MM.1S (cell line): ENCODE measurements around the gene KCNK17.

ENCODE experiments used
- DNase-seq: peaks from one replicate; pipeline ENCODE4 v3.0.0-alpha.2; 2015
- H2AFZ ChIP-seq: fragments of 300-600 bp; sonication (generic); 2 replicates; pipeline ENCODE4 v1.6.0; 2016; ENCODE audit warnings: antibody characterized with exemption, low read length
- H3F3A ChIP-seq: fragments of 300-600 bp; sonication (generic); 2 replicates; pipeline ENCODE4 v1.6.1; 2016; ENCODE audit warnings: mild to moderate bottlenecking, antibody characterized with exemption, low read length, moderate library complexity, mixed read lengths; ENCODE audit not compliant: insufficient read depth
- H3K27ac ChIP-seq: fragments of 300-600 bp; sonication (generic); 2 replicates; pipeline ENCODE4 v1.5.1; 2016; ENCODE audit warnings: mild to moderate bottlenecking, low read length
- H3K27me3 ChIP-seq: fragments of 300-600 bp; sonication (generic); replicated peaks from 2 replicates; pipeline ENCODE4 v1.6.0; 2016; ENCODE audit warnings: low read length; ENCODE audit not compliant: insufficient read depth
- H3K36me3 ChIP-seq: fragments of 300-600 bp; sonication (generic); replicated peaks from 2 replicates; pipeline ENCODE4 v1.6.1; 2016; ENCODE audit warnings: mild to moderate bottlenecking, low read length, mixed read lengths; ENCODE audit not compliant: insufficient read depth
- H3K4me1 ChIP-seq: fragments of 300-600 bp; sonication (generic); 2 replicates; pipeline ENCODE4 v1.6.1; 2016; ENCODE audit warnings: low read length, mixed read lengths
- H3K4me2 ChIP-seq: fragments of 300-600 bp; sonication (generic); 2 replicates; pipeline ENCODE4 v1.6.0; 2016; ENCODE audit warnings: low read depth, low read length
- H3K4me3 ChIP-seq: fragments of 300-600 bp; sonication (generic); 2 replicates; pipeline ENCODE4 v1.5.1; 2016; ENCODE audit warnings: low read length, mixed read lengths
- H3K79me2 ChIP-seq: fragments of 300-600 bp; sonication (generic); 2 replicates; pipeline ENCODE4 v1.6.1; 2016; ENCODE audit warnings: mixed run types, low read length, mixed read lengths
- H3K9ac ChIP-seq: fragments of 300-600 bp; sonication (generic); 2 replicates; pipeline ENCODE4 v1.6.1; 2016; ENCODE audit warnings: low read length, mixed read lengths
- H3K9me2 ChIP-seq: fragments of 300-600 bp; sonication (generic); replicated peaks from 2 replicates; pipeline ENCODE4 v1.6.1; 2016; ENCODE audit warnings: mild to moderate bottlenecking, low read length, mixed read lengths; ENCODE audit not compliant: insufficient read depth
- H3K9me3 ChIP-seq: fragments of 300-600 bp; sonication (generic); replicated peaks from 2 replicates; pipeline ENCODE4 v1.6.1; 2016; ENCODE audit warnings: mild to moderate bottlenecking, low read length, mixed read lengths; ENCODE audit not compliant: insufficient read depth
- H4K20me1 ChIP-seq: fragments of 300-600 bp; sonication (generic); 2 replicates; pipeline ENCODE4 v1.6.1; 2016; ENCODE audit warnings: mild to moderate bottlenecking, low read length, moderate library complexity, mixed read lengths; ENCODE audit not compliant: insufficient read depth
- EZH2 ChIP-seq: fragments of 300-600 bp; sonication (generic); optimal IDR thresholded peaks from 2 replicates; pipeline ENCODE3; 2017; ENCODE audit warnings: low read depth, mild to moderate bottlenecking, antibody characterized with exemption, low read length, mixed read lengths
- EZH2phosphoT487 ChIP-seq: fragments of 300-600 bp; sonication (generic); IDR thresholded peaks from 2 replicates; pipeline ENCODE4 v1.6.1; 2018; ENCODE audit warnings: antibody characterized with exemption, low read length
- TF ChIP-seq, protein P1 (sequence below): fragments of 300-600 bp; sonication (generic); IDR thresholded peaks from 2 replicates; pipeline ENCODE4 v1.5.1; 2016; ENCODE audit warnings: antibody characterized with exemption, low read length, mixed read lengths

Gene KCNK17

DNA sequence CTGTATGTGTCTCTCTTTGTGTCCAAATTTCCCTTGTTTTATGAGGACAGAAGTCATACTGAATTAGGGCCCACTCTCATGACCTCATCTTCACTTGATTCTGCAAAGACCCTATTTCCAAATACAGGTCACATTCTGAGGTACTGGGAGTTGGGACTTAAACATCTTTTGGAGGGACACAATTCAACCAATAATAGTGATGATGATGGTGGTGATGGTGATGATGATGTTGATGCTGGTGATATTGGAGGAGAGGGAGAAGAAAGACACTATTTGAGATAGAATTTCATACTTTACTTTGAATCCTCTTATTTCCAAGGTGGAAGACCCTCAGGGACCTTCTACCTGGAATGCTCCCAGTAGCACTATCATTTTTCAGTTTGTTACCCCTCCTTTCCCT, 63.7 kb downstream of the KCNK17 start:
- no peaks in the 10 kb centered on the region for H3K27me3 ChIP-seq
- H2AFZ ChIP-seq, result no peak overlapping the region
- H3F3A ChIP-seq, result no peaks in the 10 kb centered on the region
- no peaks in the 10 kb centered on the region for H3K79me2 ChIP-seq
- TF ChIP-seq EZH2 (no peak), EZH2phosphoT487 (no peak)
- TF ChIP-seq, protein P1, sequence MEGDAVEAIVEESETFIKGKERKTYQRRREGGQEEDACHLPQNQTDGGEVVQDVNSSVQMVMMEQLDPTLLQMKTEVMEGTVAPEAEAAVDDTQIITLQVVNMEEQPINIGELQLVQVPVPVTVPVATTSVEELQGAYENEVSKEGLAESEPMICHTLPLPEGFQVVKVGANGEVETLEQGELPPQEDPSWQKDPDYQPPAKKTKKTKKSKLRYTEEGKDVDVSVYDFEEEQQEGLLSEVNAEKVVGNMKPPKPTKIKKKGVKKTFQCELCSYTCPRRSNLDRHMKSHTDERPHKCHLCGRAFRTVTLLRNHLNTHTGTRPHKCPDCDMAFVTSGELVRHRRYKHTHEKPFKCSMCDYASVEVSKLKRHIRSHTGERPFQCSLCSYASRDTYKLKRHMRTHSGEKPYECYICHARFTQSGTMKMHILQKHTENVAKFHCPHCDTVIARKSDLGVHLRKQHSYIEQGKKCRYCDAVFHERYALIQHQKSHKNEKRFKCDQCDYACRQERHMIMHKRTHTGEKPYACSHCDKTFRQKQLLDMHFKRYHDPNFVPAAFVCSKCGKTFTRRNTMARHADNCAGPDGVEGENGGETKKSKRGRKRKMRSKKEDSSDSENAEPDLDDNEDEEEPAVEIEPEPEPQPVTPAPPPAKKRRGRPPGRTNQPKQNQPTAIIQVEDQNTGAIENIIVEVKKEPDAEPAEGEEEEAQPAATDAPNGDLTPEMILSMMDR, result no peak
- no peaks in the 10 kb centered on the region for H3K9me3 ChIP-seq
- no peak overlapping the region for H3K9ac ChIP-seq
- no peaks in the 10 kb centered on the region for H3K9me2 ChIP-seq
- H3K4me3 ChIP-seq, result no peak overlapping the region
- no peak overlapping the region for H3K27ac ChIP-seq
- no peaks in the 10 kb centered on the region for H4K20me1 ChIP-seq
- no peak overlapping the region for H3K4me2 ChIP-seq
- no peaks in the 10 kb centered on the region for H3K36me3 ChIP-seq
- no peak for DNase-seq
- no peaks in the 10 kb centered on the region for H3K4me1 ChIP-seq

DNA sequence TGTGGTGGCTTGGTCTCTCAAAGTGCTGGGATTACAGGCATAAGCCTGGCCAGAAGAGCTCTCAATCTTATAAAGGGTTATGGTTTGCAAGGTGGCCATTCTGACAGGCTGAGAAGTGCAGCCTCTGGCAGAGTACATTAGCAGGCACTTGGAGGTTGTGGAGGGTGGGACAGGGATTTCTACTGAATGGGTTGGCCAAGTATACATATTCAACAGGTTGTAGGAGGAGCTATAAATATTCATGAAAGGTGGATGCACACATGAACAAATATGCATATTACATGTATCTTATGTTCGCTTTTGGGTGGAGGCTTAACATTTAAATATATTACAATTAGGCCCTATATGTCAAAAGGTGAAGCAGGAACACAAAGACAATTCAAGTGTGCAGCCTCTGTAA, 64.9 kb downstream of the KCNK17 start:
- Histone ChIP-seq H4K20me1 (no peaks in the 10 kb centered on the region), H3K9me2 (no peaks in the 10 kb centered on the region), H3F3A (no peaks in the 10 kb centered on the region), H3K4me2 (no peak overlapping the region), H3K27me3 (no peaks in the 10 kb centered on the region), H3K79me2 (no peaks in the 10 kb centered on the region), H3K4me3 (no peak overlapping the region), H3K4me1 (no peaks in the 10 kb centered on the region), H2AFZ (no peak overlapping the region), H3K27ac (no peak overlapping the region), H3K9me3 (no peaks in the 10 kb centered on the region), H3K36me3 (no peaks in the 10 kb centered on the region), H3K9ac (no peak overlapping the region)
- no peak for TF ChIP-seq EZH2
- no peak for TF ChIP-seq EZH2phosphoT487
- TF ChIP-seq, protein P1, result no peak
- DNase-seq, result no peak
